GM18907 (cell line): ENCODE data around the gene KCNIP1.

Source experiments
- ATAC-seq: cut with Tn5 transposase; IDR thresholded peaks from one replicate; pipeline ENCODE4 v1.9.1; 2021; ENCODE audit warnings: mild to moderate bottlenecking, moderate library complexity; ENCODE audit not compliant: unreplicated experiment

Gene KCNIP1

DNA sequence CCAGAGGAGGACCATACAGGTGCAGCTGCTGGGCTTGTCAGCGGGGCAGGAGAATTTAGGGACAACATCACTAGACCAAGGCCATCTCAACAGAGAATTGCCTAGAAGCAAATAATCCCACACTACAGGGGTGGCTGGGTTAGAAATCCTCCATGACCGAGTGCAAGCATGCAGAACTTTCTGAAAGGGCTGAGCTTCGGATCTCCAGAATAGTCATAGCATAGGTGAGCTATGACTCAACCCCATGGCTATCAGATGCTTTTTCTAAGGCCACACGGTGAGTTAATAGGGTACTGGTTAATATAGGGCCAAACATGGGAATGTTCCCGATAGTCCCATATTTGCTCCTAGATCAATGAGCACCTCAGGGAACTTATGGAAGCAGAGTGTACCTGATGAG, 4.2 kb downstream of the KCNIP1 start:
- ATAC-seq = no peak

DNA sequence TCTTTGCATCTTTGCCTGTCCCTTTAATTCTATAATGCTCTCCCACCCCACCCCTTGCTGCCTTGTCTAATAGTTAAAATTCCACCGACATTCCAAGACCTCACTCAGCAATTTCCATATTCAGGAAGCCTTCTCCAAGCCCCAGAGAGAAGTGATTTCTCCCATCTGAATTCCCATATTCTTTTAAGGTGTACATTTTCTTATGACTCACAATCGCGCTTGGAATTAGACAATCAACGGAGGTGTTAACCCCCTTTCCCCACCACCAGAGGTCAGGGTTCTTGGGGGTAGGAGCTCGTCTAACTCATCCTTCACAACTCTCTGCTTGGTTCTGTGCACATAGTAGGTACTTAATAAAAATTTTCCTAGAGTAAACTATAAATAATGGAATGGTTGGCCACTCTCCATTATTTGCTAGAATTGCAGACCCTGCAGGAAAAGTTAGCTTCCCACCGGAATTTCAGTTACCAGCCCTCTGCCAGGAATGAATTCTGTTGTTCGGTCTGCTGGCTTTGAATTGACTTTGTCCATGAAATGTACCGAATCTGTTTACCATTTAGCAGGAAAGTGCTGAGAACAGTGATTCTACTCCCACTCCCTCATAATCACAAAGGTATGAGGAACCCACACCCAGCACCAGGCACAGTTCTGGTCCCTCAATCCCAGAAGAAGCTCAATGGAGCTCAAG, 5.0 kb downstream of the KCNIP1 start:
- no peak for ATAC-seq

DNA sequence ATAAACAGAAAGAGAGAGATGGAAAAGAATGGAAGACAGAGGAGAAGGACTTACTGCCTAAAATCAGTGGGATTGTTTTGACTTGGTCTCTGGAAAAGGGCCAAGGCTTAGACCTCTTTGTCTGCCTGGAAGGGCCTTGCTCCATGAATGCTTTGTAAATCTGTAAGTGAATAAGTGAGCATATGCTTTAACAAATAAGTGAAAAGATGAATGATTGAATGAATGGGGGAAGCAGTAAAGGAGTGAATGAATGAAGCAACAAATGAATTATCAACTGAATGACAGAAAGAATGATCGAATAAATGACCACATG, 5.5 kb downstream of the KCNIP1 start:
- no peak for ATAC-seq

DNA sequence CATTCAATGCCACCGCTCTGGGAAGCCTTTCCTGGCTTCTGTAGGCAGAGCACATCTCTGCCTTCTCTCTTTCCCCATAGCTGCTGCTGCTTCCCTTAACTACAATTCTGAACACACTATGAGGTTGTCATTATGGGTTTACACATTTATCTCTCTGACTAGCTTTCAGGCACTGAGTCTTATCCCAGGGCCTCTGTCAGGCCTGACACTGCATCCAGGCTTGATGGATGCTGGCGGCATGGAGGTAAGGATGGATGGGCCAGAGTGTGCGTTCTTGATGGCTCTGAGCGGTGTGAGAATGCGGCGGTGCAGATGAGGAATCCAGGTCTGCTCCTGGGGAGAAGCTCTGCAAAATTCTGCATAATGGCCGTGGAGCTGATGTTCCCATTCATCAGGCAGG, 6.3 kb downstream of the KCNIP1 start:
- no peak for ATAC-seq

GRCh38 chr5:170510559-170510958, 6.7 kb downstream of the KCNIP1 start:
- ATAC-seq = no peak

DNA sequence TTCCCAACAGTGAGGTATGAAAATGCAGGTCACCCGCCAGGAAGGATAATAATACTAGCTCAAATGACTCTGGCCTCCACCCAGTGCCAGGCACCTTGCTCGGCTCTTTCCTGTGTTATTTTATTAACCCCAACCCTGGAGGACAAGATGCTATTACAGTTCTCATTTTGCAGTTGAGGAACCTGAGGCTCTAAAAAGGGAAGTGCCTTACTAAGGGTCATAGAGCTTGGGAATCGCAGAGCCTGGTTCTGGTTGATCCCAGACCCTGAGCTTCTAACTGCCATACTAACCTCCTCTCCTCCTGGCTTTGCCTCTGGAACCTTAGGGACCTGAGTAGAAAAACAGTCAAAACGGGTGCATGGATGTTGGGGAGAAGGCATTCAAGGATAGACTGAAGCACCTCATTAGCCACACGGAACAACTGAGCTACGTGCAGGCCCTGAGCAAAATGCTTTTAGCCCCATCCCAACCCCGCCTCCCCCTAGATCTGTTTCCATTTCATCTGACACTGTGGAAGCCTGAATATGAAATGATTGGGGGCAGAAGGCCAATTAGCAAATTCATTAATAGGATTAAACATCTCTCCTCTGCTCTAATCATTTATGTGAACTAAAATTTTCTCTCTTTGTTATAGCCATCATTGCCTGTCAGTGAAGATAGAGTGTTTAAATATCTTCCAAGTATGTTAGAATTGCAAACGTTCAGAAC, 7.9 kb downstream of the KCNIP1 start:
- ATAC-seq = no peak

GRCh38 chr5:170513856-170514525, 10.2 kb downstream of the KCNIP1 start:
- ATAC-seq = no peak

- no peak for ATAC-seq
These were observed 13.6 kb downstream of the KCNIP1 start for GRCh38 chr5:170517411-170517810.

GRCh38 chr5:170518277-170518676, 14.5 kb downstream of the KCNIP1 start:
- no peak for ATAC-seq

- no peak for ATAC-seq
These were observed 15.7 kb downstream of the KCNIP1 start for GRCh38 chr5:170519549-170519948.

GRCh38 chr5:170520372-170520771, 16.6 kb downstream of the KCNIP1 start:
- ATAC-seq = no peak

DNA sequence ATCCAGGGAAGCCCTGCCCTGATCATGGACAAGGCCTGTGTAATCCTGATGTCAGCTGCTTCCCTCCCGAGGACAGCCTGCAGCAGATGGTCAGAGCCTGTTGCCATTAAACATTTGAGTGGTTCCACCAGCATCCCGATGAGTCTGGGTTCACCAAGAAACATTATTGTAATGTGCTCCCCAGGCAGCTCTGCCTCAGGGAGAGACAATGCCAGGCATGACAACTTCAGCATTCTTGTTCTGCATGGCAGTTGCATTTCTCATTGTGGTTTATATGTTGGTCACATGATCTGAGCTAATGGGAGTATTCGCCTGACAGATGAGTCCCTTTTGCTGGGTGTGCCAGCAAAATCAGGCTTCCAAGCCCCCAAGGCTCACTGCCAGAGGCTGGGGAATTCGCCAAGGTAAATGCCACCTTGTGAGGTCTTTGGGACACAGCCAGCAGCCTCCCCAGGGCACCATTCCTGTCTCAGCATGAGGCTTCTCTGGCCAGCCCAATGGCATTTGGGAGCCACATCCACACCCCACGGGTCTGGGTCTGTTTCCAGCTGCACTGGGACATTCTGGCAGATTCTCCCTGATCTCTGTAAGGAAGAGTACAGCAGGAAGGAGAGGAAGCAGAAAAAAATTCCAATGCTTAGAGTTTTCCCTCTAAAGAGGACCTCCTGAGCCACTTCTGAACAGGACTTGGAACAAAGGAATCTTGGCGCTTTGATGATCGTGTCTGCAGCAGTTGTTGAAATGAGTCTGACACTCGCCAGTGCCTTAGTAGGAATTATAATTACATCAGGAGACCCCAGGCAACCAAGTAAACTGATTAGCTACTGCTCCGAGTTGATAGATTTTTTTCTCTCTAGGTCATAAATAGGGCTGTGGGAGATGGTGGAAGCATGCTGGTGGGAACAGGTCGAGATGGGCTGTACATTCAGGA, 18.7 kb downstream of the KCNIP1 start:
- ATAC-seq = no peak

DNA sequence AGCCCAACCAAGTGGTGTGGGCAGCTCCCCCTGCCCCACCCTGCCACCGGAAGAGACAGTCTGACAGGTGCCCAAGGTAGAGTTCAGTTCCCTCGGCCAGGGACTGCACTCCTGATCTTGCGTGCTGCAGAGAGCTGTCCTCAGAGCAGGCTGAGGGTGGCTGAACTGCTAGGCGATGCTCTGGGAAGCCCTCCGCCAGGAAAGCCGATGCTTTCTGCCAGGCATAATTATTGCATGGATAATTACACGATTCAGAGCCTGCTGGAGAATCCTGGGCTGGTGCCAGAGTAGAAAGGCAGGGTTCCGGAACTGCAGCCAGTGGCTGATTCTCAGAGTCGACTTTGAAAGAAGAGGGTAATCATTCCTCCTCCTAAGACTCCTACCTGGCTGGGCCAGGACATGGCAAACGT, 19.3 kb downstream of the KCNIP1 start:
- no peak for ATAC-seq

DNA sequence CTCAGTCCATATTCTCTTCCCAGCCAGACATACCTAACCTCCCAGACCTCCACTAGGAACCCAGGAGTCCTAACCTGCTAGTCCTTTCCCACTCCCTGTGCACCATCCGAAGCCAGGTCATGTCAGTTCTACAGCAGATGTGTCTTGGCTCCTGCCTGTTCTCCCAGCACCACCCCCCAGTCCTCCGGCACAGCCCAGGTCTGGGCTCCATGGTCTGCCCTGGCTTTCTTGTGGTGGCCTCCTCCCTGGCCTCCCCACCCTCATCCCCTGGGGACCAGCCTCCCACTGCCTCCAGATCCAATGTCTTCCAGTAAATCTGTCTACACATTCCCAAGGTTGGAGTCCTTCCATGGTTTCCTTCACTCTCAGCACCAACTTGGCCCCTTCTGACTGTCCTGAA, 20.0 kb downstream of the KCNIP1 start:
- ATAC-seq = no peak

DNA sequence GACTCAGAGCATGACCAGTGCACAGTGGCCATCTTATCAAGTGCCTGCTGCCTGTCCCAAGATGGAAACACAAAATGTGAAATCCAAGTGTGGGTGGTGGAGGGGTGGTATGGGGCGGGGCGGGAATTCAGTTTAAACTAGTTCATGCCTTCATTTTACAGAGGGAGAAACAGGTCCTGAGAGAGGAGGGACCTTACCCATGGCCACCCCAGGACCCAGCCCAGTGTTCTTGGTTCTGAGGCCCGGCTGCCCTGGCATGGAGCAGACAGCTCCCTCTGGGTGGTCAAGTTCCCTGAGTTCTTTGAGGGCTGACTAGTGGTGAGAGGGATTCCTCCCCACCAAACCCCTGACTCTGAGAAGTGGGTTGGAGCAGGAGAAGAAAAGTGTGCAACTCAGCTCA, 20.8 kb downstream of the KCNIP1 start:
- no peak for ATAC-seq

DNA sequence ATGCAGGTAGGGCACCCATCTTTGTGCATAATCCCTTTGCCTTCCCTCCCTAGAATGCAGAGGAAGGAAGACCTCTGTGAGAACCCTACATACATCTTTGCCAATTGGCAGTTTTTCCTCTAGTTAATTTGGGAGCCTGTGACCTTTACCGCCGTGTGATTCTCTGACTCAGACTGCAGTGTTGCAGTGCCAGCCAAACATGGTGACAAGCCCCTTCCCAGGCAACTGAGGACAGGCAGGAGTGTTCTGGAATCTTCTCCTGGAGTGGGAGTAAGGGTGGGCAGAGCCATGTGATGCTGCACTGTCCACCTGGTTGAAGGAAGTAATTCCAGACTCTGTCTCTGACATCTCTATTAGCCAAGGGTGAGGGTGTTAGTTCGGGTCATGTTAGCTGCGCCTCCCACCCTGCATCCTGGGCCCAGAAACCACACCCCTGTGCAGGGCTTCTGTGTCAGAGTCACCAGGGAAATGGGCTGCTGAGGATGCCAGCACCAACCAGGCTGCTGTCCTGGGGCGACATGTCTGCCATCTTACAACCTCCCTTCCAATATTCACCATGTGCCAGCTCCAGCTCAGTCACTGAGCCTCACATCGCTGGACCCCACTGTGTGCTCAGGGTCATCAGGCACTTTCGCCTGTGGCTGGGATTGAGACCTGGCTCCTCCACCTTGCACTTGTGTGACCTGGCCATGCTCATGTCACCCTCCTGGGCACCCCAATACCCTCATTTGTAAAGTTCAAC, 21.8 kb downstream of the KCNIP1 start:
- no peak for ATAC-seq

- no peak for ATAC-seq
These were observed 24.2 kb downstream of the KCNIP1 start for GRCh38 chr5:170527991-170528390.

- ATAC-seq = no peak
These were observed 25.2 kb downstream of the KCNIP1 start for GRCh38 chr5:170528976-170529375.

- ATAC-seq = no peak
These were observed 29.1 kb downstream of the KCNIP1 start for GRCh38 chr5:170532935-170533334.

- no peak for ATAC-seq
These were observed 29.6 kb downstream of the KCNIP1 start for GRCh38 chr5:170533383-170533782.

GRCh38 chr5:170534177-170534576, 30.4 kb downstream of the KCNIP1 start:
- ATAC-seq = no peak
